Cardiac septum (tissue), 1 donor: ENCODE measurements around the gene MIB2. TPM values are rescaled to one million over a fixed set of nuclear protein-coding genes. Genes with fewer than 3 reads are reported as not detected.
A peak's percentile ranks its signal among the peaks of the same experiment; 100 is the strongest.

Experiments used
- DNase-seq: peaks from one replicate; pipeline ENCODE4 v3.0.0-alpha.2; 2020; ENCODE audit warnings: low spot score
- intact Hi-C: fragments of 100-400 bp; cut with DNase I; formaldehyde crosslinking; loops from one replicate; pipeline ENCODE4 v1.14.0; 2022
- total RNA-seq: library from RNA; stranded (reverse); fragmentation: NEBNext Ultra II Directional; extraction: Animal tissue kit (Norgen Biotek cat#: 25700); gene quantifications from one replicate; pipeline ENCODE4 v1.2.1, GENCODE V29; 2021
- donor health status: DM: no; HTN: no; CAD: no.

The MIB2 gene
- total RNA-seq, 1 donor from 2014 or later = 82.4 TPM

GRCh38 chr1:1609822-1610485, 5.3 kb upstream of the MIB2 start:
- DNase-seq = no peak
- intact Hi-C loops = no loop called here

- DNase-seq = no peak
- intact Hi-C loops = no loop called here
Measured at GRCh38 chr1:1610796-1611195, 4.5 kb upstream of the MIB2 start.

GRCh38 chr1:1612104-1612400, 3.2 kb upstream of the MIB2 start:
- intact Hi-C loops = no loop called here
- DNase-seq = no peak

GRCh38 chr1:1613509-1614082, 1.7 kb upstream of the MIB2 start:
- no peak for DNase-seq
- intact Hi-C loops = loop anchor here (2.0 kb wide), 1 partner anchor 39 kb away; the partner anchor contains the start of gene SSU72

- intact Hi-C loops = loop anchor here (2.0 kb wide), 1 partner anchor 40 kb away; the partner anchor contains the start of gene SSU72
- no peak for DNase-seq
Measured at GRCh38 chr1:1614204-1614953, 921 bp upstream of the MIB2 start.

- DNase-seq = no peak
- intact Hi-C loops = loop anchor here (2.0 kb wide), 1 partner anchor 40 kb away; the partner anchor contains the start of gene SSU72
Measured at GRCh38 chr1:1614954-1615255, 395 bp upstream of the MIB2 start.

- DNase-seq = no peak
- intact Hi-C loops = no loop called here
Measured at GRCh38 chr1:1616045-1616790, 918 bp downstream of the MIB2 start.

GRCh38 chr1:1616838-1617237, 1.5 kb downstream of the MIB2 start:
- DNase-seq = no peak
- intact Hi-C loops = no loop called here

GRCh38 chr1:1617516-1617915, 2.2 kb downstream of the MIB2 start:
- intact Hi-C loops = no loop called here

GRCh38 chr1:1617925-1618324, 2.6 kb downstream of the MIB2 start:
- intact Hi-C loops = no loop called here
- DNase-seq = no peak

More at GRCh38 chr1:1617516-1617915, 2.2 kb downstream of the MIB2 start:
- DNase-seq = no peak

GRCh38 chr1:1618396-1619068, 3.2 kb downstream of the MIB2 start:
- intact Hi-C loops = no loop called here
- peak; percentile 59 for DNase-seq

GRCh38 chr1:1619917-1620361, 4.6 kb downstream of the MIB2 start:
- intact Hi-C loops = no loop called here
- DNase-seq = no peak

GRCh38 chr1:1620433-1621139, 5.3 kb downstream of the MIB2 start:
- no peak for DNase-seq
- intact Hi-C loops = no loop called here

GRCh38 chr1:1621173-1622009, 6.1 kb downstream of the MIB2 start:
- intact Hi-C loops = no loop called here
- no peak for DNase-seq

- intact Hi-C loops = no loop called here
- DNase-seq = no peak
Measured at GRCh38 chr1:1622010-1622787, 6.9 kb downstream of the MIB2 start.

- DNase-seq = no peak
- intact Hi-C loops = no loop called here
Measured at GRCh38 chr1:1622788-1623094, 7.4 kb downstream of the MIB2 start.

GRCh38 chr1:1623181-1623630, 7.9 kb downstream of the MIB2 start:
- no peak for DNase-seq
- intact Hi-C loops = no loop called here
